HepG2 (cell line): ENCODE measurements around the gene SAMD9. TPM values are rescaled to one million over a fixed set of nuclear protein-coding genes. Genes with fewer than 3 reads are reported as not detected.

Experiments used
- ATAC-seq: fragments of 200-7000 bp; cut with Tn5 transposase; 3 replicates; pipeline ENCODE4 v1.9.1; 2020; ENCODE audit warnings: mild to moderate bottlenecking, moderate library complexity
- BruUV-seq: library from RNA; stranded (reverse); fragments of 400-500 nt; replicated peaks from 2 replicates; lab custom pipeline; 2021; lab: Mats Ljungman, UMichigan
- CTCF ChIA-PET: fragments of 300-600 bp; formaldehyde crosslinking; extraction: SDS; loops from one replicate; lab custom pipeline; 2021; ENCODE audit warnings: low total read pairs, inconsistent platforms, low intra/inter-chr PET ratio; lab: Yijun Ruan, JAX
- POLR2A ChIA-PET: fragments of 350-600 bp; sonication (Branson Sonifier 250); formaldehyde crosslinking; loops from one replicate; lab custom pipeline; 2020; ENCODE audit warnings: antibody characterized with exemption, inconsistent platforms; lab: Yijun Ruan, JAX
- DNase-seq: peaks from one replicate; pipeline ENCODE4 v3.0.0-alpha.2; 2015; ENCODE audit warnings: low spot score
- FAIRE-seq: peaks from 3 replicates; lab custom pipeline; 2011; peaks lifted over from hg19 to GRCh38; lab: Jason Lieb, UNC
- H2AFZ ChIP-seq: one replicate; pipeline ENCODE4 v1.6.1; 2011; ENCODE audit warnings: low read length, inconsistent platforms
- H3K27ac ChIP-seq: fragments of 300-600 bp; 3 replicates; pipeline ENCODE4 v1.8.0; 2011; ENCODE audit warnings: mixed run types, mild to moderate bottlenecking, mixed read lengths, low read length, inconsistent platforms; ENCODE audit not compliant: insufficient read depth; ENCODE audit errors: extremely low read length
- H3K27me3 ChIP-seq, 2 experiments: fragments of 200-600 bp in 1 of 2; 2 replicates in 1 of 2; 3 replicates in 1 of 2; pipeline versions ENCODE4 v1.6.0 to v1.8.0; 2011; ENCODE audit warnings: low read length in 2 of 2, mild to moderate bottlenecking in 2 of 2, moderate library complexity in 2 of 2, inconsistent platforms in 1 of 2; ENCODE audit not compliant: insufficient read depth in 2 of 2, control insufficient read depth in 1 of 2
- H3K36me3 ChIP-seq, 2 experiments: fragments of 200-600 bp in 1 of 2; replicated peaks in 1 of 2; 2 replicates in 1 of 2; 3 replicates in 1 of 2; pipeline versions ENCODE4 v1.5.1 to v1.8.0; 2011; ENCODE audit warnings: low read length in 2 of 2, inconsistent platforms in 1 of 2; ENCODE audit not compliant: insufficient read depth in 2 of 2, control insufficient read depth in 1 of 2
- H3K4me1 ChIP-seq: 2 replicates; pipeline ENCODE4 v1.5.1; 2012; ENCODE audit warnings: low read length, inconsistent platforms; ENCODE audit not compliant: insufficient read depth
- H3K4me2 ChIP-seq: 2 replicates; pipeline ENCODE4 v1.6.0; 2011; ENCODE audit warnings: low read depth, low read length, inconsistent platforms
- H3K4me3 ChIP-seq, 3 experiments: fragments of 200-600 bp in 1 of 3; sonication (generic), shearing (Covaris generic) in 1 of 3; replicated peaks in 1 of 3; 2 replicates each; pipeline ENCODE4 v1.5.1; 2011 to 2016; ENCODE audit warnings: low read length in 3 of 3, inconsistent platforms in 2 of 3, low read depth in 2 of 3, mild to moderate bottlenecking in 2 of 3, control low read depth in 1 of 3, mixed read lengths in 1 of 3; ENCODE audit not compliant: insufficient read depth in 1 of 3
- H3K79me2 ChIP-seq: one replicate; pipeline ENCODE4 v1.6.1; 2011; ENCODE audit warnings: low read length, inconsistent platforms; ENCODE audit not compliant: insufficient read depth
- H3K9ac ChIP-seq: 2 replicates; pipeline ENCODE4 v1.6.0; 2011; ENCODE audit warnings: mild to moderate bottlenecking, low read depth, low read length, inconsistent platforms; ENCODE audit not compliant: insufficient read depth
- H3K9me3 ChIP-seq: 2 replicates; pipeline ENCODE4 v1.5.1; 2012; ENCODE audit warnings: mild to moderate bottlenecking, low read length
- H4K20me1 ChIP-seq: 2 replicates; pipeline ENCODE4 v1.6.0; 2011; ENCODE audit warnings: inconsistent platforms, mild to moderate bottlenecking, low read length, moderate library complexity; ENCODE audit not compliant: insufficient read depth
- DPF2 ChIP-seq: sonication (generic); formaldehyde crosslinking; IDR thresholded peaks from 2 replicates; pipeline ENCODE4 v1.4.0; 2020; ENCODE audit warnings: mild to moderate bottlenecking, low read depth, missing genetic modification reagents, borderline replicate concordance
- RAD21 ChIP-seq: fragments of 450-650 bp; formaldehyde crosslinking; IDR thresholded peaks from 2 replicates; pipeline ENCODE4 v1.5.0; 2020; ENCODE audit warnings: mild to moderate bottlenecking
- ZMAT3 ChIP-seq: sonication (generic); formaldehyde crosslinking; conservative IDR thresholded peaks from 2 replicates; pipeline ENCODE4 v1.7.0; 2021; ENCODE audit warnings: missing genetic modification reagents
- ZNF446 ChIP-seq: sonication (generic); formaldehyde crosslinking; IDR thresholded peaks from 2 replicates; pipeline ENCODE4 v1.5.0; 2020; ENCODE audit warnings: mild to moderate bottlenecking, missing genetic modification reagents
- WGBS: methylation state at CpG from one replicate; pipeline ENCODE4 v1.1.6; 2017; ENCODE audit warnings: low lambda C conversion rate; 5-methylcytosine and 5-hydroxymethylcytosine counted together
- in situ Hi-C: cut with HindIII; loops from 2 replicates; pipeline ENCODE4 v1.10.0; 2017; ENCODE audit warnings: low pct_unique_long_range_greater_than_20kb; ENCODE audit not compliant: extremely low pct_ligation_motif_present
- intact Hi-C: fragments of 100-400 bp; cut with micrococcal nuclease; formaldehyde crosslinking; loops from one replicate; pipeline ENCODE4 v1.10.0; 2022; ENCODE audit not compliant: unreplicated experiment
- polyA plus RNA-seq, 8 experiments: library from polyadenylated mRNA; depleted of rRNA in 3 of 8; stranded (reverse) in 7 of 8; unstranded in 1 of 8; fragments of >200 nt; fragmentation: Illumina TruSeq in 4 of 8; extraction: Trizol in 4 of 8; gene quantifications; 2 replicates each; pipeline versions ENCODE4 v1.2.1 to v1.2.3, GENCODE V29; 2011 to 2016; ENCODE audit warnings: low read depth in 4 of 8, missing spikeins in 1 of 8, mixed read lengths in 1 of 8; ENCODE audit not compliant: insufficient read depth in 1 of 8
- total RNA-seq, 5 experiments: library from RNA; depleted of rRNA; stranded (reverse); fragments of >200 nt; fragmentation: Illumina TruSeq; extraction: Trizol; gene quantifications; 2 replicates each; pipeline ENCODE4 v1.2.3, GENCODE V29; 2016; ENCODE audit warnings: low read depth in 1 of 5
- TF ChIP-seq, protein P1 (sequence below): IDR thresholded peaks from 2 replicates; pipeline ENCODE4 v1.6.1; 2012; ENCODE audit warnings: low read depth, low read length, improper control_type of control experiment
- TF ChIP-seq, protein P2 (sequence below): sonication (generic); formaldehyde crosslinking; IDR thresholded peaks from 2 replicates; pipeline ENCODE4 v1.5.0; 2020; ENCODE audit warnings: mild to moderate bottlenecking, missing genetic modification reagents, borderline replicate concordance

SAMD9 gene
- total and polyA plus RNA-seq, 2 of the 13 experiments (the other 11 are each of a cell fraction or from before 2014, with no cell fraction given) = 0.08 to 1.5 TPM

DNA sequence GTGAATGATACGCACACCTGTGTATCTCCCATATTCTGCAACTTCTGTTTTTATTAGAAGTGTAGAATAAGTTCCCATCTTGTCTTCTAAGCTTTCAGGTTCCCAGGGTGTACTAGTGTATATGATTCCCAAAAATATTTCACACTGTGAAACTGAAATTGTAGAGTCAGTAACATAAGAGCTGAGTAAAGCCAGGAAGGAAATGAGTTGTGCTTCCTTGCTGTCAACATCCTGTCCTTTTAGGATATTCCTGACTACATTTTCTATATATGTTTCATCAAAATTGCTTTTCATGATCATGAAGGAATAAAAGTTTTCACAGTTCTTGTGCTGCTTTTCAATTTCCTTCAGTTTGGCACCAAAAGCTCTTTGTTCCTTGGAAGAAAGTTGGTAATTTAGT lies 15.2 kb upstream of the SAMD9 start:
- CTCF ChIA-PET = no interaction called here
- Histone ChIP-seq H3K4me3 (no peak overlapping the region), H3K4me1 (no peaks in the 10 kb centered on the region), H3K36me3 (no peaks in the 10 kb centered on the region), H4K20me1 (no peaks in the 10 kb centered on the region), H3K27me3 (peaks cover 0 to 7% of the 10 kb centered on the region in 2 experiments; a peak in 2 of 5 replicates), H3K27ac (no peak overlapping the region), H2AFZ (no peak overlapping the region), H3K9ac (no peak overlapping the region), H3K4me2 (no peak overlapping the region), H3K9me3 (no peaks in the 10 kb centered on the region), H3K79me2 (no peaks in the 10 kb centered on the region)
- intact Hi-C loops = no loop called here
- DNase-seq (no peak), FAIRE-seq (no peak), ATAC-seq (no peak)
- 0% methylated on average over 1 of the region's 1 CpG for WGBS
- POLR2A ChIA-PET = no interaction called here
- TF ChIP-seq DPF2 (CRISPR knock-in tag) (no peak), ZNF446 (CRISPR knock-in tag) (no peak), RAD21 (CRISPR knock-in tag) (no peak), ZMAT3 (no peak)
- TF ChIP-seq, protein P1, sequence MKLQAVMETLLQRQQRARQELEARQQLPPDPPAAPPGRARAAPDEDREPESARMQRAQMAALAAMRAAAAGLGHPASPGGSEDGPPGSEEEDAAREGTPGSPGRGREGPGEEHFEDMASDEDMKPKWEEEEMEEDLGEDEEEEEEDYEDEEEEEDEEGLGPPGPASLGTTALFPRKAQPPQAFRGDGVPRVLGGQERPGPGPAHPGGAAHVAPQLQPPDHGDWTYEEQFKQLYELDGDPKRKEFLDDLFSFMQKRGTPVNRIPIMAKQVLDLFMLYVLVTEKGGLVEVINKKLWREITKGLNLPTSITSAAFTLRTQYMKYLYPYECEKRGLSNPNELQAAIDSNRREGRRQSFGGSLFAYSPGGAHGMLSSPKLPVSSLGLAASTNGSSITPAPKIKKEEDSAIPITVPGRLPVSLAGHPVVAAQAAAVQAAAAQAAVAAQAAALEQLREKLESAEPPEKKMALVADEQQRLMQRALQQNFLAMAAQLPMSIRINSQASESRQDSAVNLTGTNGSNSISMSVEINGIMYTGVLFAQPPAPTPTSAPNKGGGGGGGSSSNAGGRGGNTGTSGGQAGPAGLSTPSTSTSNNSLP = no peak
- TF ChIP-seq, protein P2, sequence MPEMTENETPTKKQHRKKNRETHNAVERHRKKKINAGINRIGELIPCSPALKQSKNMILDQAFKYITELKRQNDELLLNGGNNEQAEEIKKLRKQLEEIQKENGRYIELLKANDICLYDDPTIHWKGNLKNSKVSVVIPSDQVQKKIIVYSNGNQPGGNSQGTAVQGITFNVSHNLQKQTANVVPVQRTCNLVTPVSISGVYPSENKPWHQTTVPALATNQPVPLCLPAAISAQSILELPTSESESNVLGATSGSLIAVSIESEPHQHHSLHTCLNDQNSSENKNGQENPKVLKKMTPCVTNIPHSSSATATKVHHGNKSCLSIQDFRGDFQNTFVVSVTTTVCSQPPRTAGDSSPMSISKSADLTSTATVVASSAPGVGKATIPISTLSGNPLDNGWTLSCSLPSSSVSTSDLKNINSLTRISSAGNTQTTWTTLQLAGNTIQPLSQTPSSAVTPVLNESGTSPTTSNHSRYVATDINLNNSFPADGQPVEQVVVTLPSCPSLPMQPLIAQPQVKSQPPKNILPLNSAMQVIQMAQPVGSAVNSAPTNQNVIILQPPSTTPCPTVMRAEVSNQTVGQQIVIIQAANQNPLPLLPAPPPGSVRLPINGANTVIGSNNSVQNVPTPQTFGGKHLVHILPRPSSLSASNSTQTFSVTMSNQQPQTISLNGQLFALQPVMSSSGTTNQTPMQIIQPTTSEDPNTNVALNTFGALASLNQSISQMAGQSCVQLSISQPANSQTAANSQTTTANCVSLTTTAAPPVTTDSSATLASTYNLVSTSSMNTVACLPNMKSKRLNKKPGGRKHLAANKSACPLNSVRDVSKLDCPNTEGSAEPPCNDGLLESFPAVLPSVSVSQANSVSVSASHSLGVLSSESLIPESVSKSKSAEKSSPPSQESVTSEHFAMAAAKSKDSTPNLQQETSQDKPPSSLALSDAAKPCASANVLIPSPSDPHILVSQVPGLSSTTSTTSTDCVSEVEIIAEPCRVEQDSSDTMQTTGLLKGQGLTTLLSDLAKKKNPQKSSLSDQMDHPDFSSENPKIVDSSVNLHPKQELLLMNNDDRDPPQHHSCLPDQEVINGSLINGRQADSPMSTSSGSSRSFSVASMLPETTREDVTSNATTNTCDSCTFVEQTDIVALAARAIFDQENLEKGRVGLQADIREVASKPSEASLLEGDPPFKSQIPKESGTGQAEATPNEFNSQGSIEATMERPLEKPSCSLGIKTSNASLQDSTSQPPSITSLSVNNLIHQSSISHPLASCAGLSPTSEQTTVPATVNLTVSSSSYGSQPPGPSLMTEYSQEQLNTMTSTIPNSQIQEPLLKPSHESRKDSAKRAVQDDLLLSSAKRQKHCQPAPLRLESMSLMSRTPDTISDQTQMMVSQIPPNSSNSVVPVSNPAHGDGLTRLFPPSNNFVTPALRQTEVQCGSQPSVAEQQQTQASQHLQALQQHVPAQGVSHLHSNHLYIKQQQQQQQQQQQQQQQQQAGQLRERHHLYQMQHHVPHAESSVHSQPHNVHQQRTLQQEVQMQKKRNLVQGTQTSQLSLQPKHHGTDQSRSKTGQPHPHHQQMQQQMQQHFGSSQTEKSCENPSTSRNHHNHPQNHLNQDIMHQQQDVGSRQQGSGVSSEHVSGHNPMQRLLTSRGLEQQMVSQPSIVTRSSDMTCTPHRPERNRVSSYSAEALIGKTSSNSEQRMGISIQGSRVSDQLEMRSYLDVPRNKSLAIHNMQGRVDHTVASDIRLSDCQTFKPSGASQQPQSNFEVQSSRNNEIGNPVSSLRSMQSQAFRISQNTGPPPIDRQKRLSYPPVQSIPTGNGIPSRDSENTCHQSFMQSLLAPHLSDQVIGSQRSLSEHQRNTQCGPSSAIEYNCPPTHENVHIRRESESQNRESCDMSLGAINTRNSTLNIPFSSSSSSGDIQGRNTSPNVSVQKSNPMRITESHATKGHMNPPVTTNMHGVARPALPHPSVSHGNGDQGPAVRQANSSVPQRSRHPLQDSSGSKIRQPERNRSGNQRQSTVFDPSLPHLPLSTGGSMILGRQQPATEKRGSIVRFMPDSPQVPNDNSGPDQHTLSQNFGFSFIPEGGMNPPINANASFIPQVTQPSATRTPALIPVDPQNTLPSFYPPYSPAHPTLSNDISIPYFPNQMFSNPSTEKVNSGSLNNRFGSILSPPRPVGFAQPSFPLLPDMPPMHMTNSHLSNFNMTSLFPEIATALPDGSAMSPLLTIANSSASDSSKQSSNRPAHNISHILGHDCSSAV = no peak
- in situ Hi-C loops = no loop called here
- no TSS peak for BruUV-seq
